HepG2 (cell line): ENCODE measurements around the gene USP5. TPM values are rescaled to one million over a fixed set of nuclear protein-coding genes. Genes with fewer than 3 reads are reported as not detected.

Experiments
- ATAC-seq: fragments of 200-7000 bp; cut with Tn5 transposase; 3 replicates; pipeline ENCODE4 v1.9.1; 2020; ENCODE audit warnings: mild to moderate bottlenecking, moderate library complexity
- BruUV-seq: library from RNA; stranded (reverse); fragments of 400-500 nt; replicated peaks from 2 replicates; lab custom pipeline; 2021; lab: Mats Ljungman, UMichigan
- CTCF ChIA-PET: fragments of 300-600 bp; formaldehyde crosslinking; extraction: SDS; loops from one replicate; lab custom pipeline; 2021; ENCODE audit warnings: low total read pairs, inconsistent platforms, low intra/inter-chr PET ratio; lab: Yijun Ruan, JAX
- POLR2A ChIA-PET: fragments of 350-600 bp; sonication (Branson Sonifier 250); formaldehyde crosslinking; loops from one replicate; lab custom pipeline; 2020; ENCODE audit warnings: antibody characterized with exemption, inconsistent platforms; lab: Yijun Ruan, JAX
- DNase-seq: peaks from one replicate; pipeline ENCODE4 v3.0.0-alpha.2; 2015; ENCODE audit warnings: low spot score
- FAIRE-seq: peaks from 3 replicates; lab custom pipeline; 2011; peaks lifted over from hg19 to GRCh38; lab: Jason Lieb, UNC
- H2AFZ ChIP-seq: one replicate; pipeline ENCODE4 v1.6.1; 2011; ENCODE audit warnings: low read length, inconsistent platforms
- H3K27ac ChIP-seq: fragments of 300-600 bp; 3 replicates; pipeline ENCODE4 v1.8.0; 2011; ENCODE audit warnings: mixed run types, mild to moderate bottlenecking, mixed read lengths, low read length, inconsistent platforms; ENCODE audit not compliant: insufficient read depth; ENCODE audit errors: extremely low read length
- H3K27me3 ChIP-seq, 2 experiments: fragments of 200-600 bp in 1 of 2; 2 replicates in 1 of 2; 3 replicates in 1 of 2; pipeline versions ENCODE4 v1.6.0 to v1.8.0; 2011; ENCODE audit warnings: low read length in 2 of 2, mild to moderate bottlenecking in 2 of 2, moderate library complexity in 2 of 2, inconsistent platforms in 1 of 2; ENCODE audit not compliant: insufficient read depth in 2 of 2, control insufficient read depth in 1 of 2
- H3K36me3 ChIP-seq, 2 experiments: fragments of 200-600 bp in 1 of 2; replicated peaks in 1 of 2; 2 replicates in 1 of 2; 3 replicates in 1 of 2; pipeline versions ENCODE4 v1.5.1 to v1.8.0; 2011; ENCODE audit warnings: low read length in 2 of 2, inconsistent platforms in 1 of 2; ENCODE audit not compliant: insufficient read depth in 2 of 2, control insufficient read depth in 1 of 2
- H3K4me1 ChIP-seq: 2 replicates; pipeline ENCODE4 v1.5.1; 2012; ENCODE audit warnings: low read length, inconsistent platforms; ENCODE audit not compliant: insufficient read depth
- H3K4me2 ChIP-seq: 2 replicates; pipeline ENCODE4 v1.6.0; 2011; ENCODE audit warnings: low read depth, low read length, inconsistent platforms
- H3K4me3 ChIP-seq, 3 experiments: fragments of 200-600 bp in 1 of 3; sonication (generic), shearing (Covaris generic) in 1 of 3; replicated peaks in 1 of 3; 2 replicates each; pipeline ENCODE4 v1.5.1; 2011 to 2016; ENCODE audit warnings: low read length in 3 of 3, inconsistent platforms in 2 of 3, low read depth in 2 of 3, mild to moderate bottlenecking in 2 of 3, control low read depth in 1 of 3, mixed read lengths in 1 of 3; ENCODE audit not compliant: insufficient read depth in 1 of 3
- H3K79me2 ChIP-seq: one replicate; pipeline ENCODE4 v1.6.1; 2011; ENCODE audit warnings: low read length, inconsistent platforms; ENCODE audit not compliant: insufficient read depth
- H3K9ac ChIP-seq: 2 replicates; pipeline ENCODE4 v1.6.0; 2011; ENCODE audit warnings: mild to moderate bottlenecking, low read depth, low read length, inconsistent platforms; ENCODE audit not compliant: insufficient read depth
- H3K9me3 ChIP-seq: 2 replicates; pipeline ENCODE4 v1.5.1; 2012; ENCODE audit warnings: mild to moderate bottlenecking, low read length
- H4K20me1 ChIP-seq: 2 replicates; pipeline ENCODE4 v1.6.0; 2011; ENCODE audit warnings: inconsistent platforms, mild to moderate bottlenecking, low read length, moderate library complexity; ENCODE audit not compliant: insufficient read depth
- CREB3 ChIP-seq: sonication (generic); formaldehyde crosslinking; IDR thresholded peaks from 2 replicates; pipeline ENCODE4 v1.5.0; 2020; ENCODE audit warnings: missing genetic modification reagents
- KDM2A ChIP-seq: sonication (generic); formaldehyde crosslinking; IDR thresholded peaks from 2 replicates; pipeline ENCODE4 v1.4.0; 2020; ENCODE audit warnings: low read depth, missing genetic modification reagents, borderline replicate concordance
- NFE2L2 ChIP-seq: fragments of 150-350 bp; IDR thresholded peaks from 2 replicates; pipeline ENCODE4 v1.6.1; 2014; ENCODE audit warnings: low read length
- NR2F6 ChIP-seq, 2 experiments: IDR thresholded peaks; 2 replicates each; pipeline ENCODE4 v1.6.1; 2016; ENCODE audit warnings: antibody characterized with exemption in 1 of 2, mild to moderate bottlenecking in 1 of 2
- ZNF24 ChIP-seq: fragments of 450-650 bp; IDR thresholded peaks from 2 replicates; pipeline ENCODE4 v1.6.1; 2017; ENCODE audit warnings: antibody characterized with exemption, mild to moderate bottlenecking
- ZNF326 ChIP-seq: sonication (generic); formaldehyde crosslinking; IDR thresholded peaks from 2 replicates; pipeline ENCODE4 v1.4.0; 2020; ENCODE audit warnings: missing genetic modification reagents, borderline replicate concordance
- ZNF431 ChIP-seq: sonication (generic); formaldehyde crosslinking; IDR thresholded peaks from 2 replicates; pipeline ENCODE4 v1.9.0; 2022; ENCODE audit warnings: missing genetic modification reagents, low read depth, mild to moderate bottlenecking, borderline replicate concordance
- ZNF660 ChIP-seq: sonication (generic); formaldehyde crosslinking; IDR thresholded peaks from 2 replicates; pipeline ENCODE4 v1.5.1; 2020; ENCODE audit warnings: mild to moderate bottlenecking, low read depth, missing genetic modification reagents, borderline replicate concordance
- ZNF703 ChIP-seq: sonication (generic); formaldehyde crosslinking; IDR thresholded peaks from 2 replicates; pipeline ENCODE4 v1.5.1; 2020; ENCODE audit warnings: missing genetic modification reagents, mild to moderate bottlenecking, moderate library complexity, borderline replicate concordance
- WGBS: methylation state at CpG from one replicate; pipeline ENCODE4 v1.1.6; 2017; ENCODE audit warnings: low lambda C conversion rate; 5-methylcytosine and 5-hydroxymethylcytosine counted together
- in situ Hi-C: cut with HindIII; loops from 2 replicates; pipeline ENCODE4 v1.10.0; 2017; ENCODE audit warnings: low pct_unique_long_range_greater_than_20kb; ENCODE audit not compliant: extremely low pct_ligation_motif_present
- intact Hi-C: fragments of 100-400 bp; cut with micrococcal nuclease; formaldehyde crosslinking; loops from one replicate; pipeline ENCODE4 v1.10.0; 2022; ENCODE audit not compliant: unreplicated experiment
- polyA plus RNA-seq, 8 experiments: library from polyadenylated mRNA; depleted of rRNA in 3 of 8; stranded (reverse) in 7 of 8; unstranded in 1 of 8; fragments of >200 nt; fragmentation: Illumina TruSeq in 4 of 8; extraction: Trizol in 4 of 8; gene quantifications; 2 replicates each; pipeline versions ENCODE4 v1.2.1 to v1.2.3, GENCODE V29; 2011 to 2016; ENCODE audit warnings: low read depth in 4 of 8, missing spikeins in 1 of 8, mixed read lengths in 1 of 8; ENCODE audit not compliant: insufficient read depth in 1 of 8
- total RNA-seq, 5 experiments: library from RNA; depleted of rRNA; stranded (reverse); fragments of >200 nt; fragmentation: Illumina TruSeq; extraction: Trizol; gene quantifications; 2 replicates each; pipeline ENCODE4 v1.2.3, GENCODE V29; 2016; ENCODE audit warnings: low read depth in 1 of 5
- TF ChIP-seq, protein P1 (sequence below): sonication (generic); formaldehyde crosslinking; IDR thresholded peaks from 2 replicates; pipeline ENCODE4 v1.4.0; 2020; ENCODE audit warnings: missing genetic modification reagents
- TF ChIP-seq, protein P2 (sequence below): sonication (generic); formaldehyde crosslinking; IDR thresholded peaks from 2 replicates; pipeline ENCODE4 v1.4.0; 2020; ENCODE audit warnings: missing genetic modification reagents
- TF ChIP-seq, protein P3 (sequence below): IDR thresholded peaks from 2 replicates; pipeline ENCODE4 v1.6.1; 2016; ENCODE audit warnings: low read depth

Gene USP5
- total and polyA plus RNA-seq, 2 of the 13 experiments (the other 11 are each of a cell fraction or from before 2014, with no cell fraction given) = 39.6 to 56.0 TPM

- TF ChIP-seq CREB3 (CRISPR knock-in tag) = no peak
These were observed 11.1 kb downstream of the USP5 start (continued) for GRCh38 chr12:6863033-6863432.

DNA sequence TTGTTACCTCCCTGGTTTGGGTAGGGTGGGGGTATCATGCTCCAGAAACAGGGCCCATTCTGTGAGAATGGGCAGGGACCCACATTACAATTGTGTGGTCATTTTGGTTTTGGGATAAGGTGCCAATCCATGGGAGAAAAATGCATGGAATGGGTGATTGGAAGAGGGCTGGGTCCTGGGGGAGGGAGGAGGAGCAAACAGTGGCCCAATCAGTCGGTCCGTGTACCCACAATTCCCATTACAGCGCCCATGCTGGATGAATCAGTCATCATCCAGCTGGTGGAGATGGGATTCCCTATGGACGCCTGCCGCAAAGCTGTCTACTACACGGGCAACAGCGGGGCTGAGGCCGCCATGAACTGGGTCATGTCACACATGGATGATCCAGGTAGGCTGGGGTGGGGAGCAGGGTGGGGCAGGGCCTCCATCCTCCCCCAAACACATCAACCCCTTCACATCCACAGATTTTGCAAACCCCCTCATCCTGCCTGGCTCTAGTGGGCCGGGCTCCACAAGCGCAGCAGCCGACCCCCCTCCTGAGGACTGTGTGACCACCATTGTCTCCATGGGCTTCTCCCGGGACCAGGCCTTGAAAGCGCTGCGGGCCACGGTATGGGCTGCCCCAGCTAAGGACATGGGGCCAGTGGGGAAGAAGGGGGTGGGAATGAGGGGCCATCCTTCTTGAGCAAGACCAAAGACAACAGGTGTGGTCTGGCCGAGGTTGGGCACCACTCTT lies 11.8 kb downstream of the USP5 start:
- Histone ChIP-seq H2AFZ (no peak overlapping the region), H3K79me2 (peaks cover 14% of the 10 kb centered on the region), H3K27me3 (no peaks in the 10 kb centered on the region; a peak in 1 of 5 replicates), H3K4me3 (no peak overlapping the region), H3K9me3 (no peaks in the 10 kb centered on the region), H4K20me1 (peaks cover 9% of the 10 kb centered on the region), H3K4me2 (no peak overlapping the region), H3K9ac (no peak overlapping the region), H3K4me1 (peaks cover 11% of the 10 kb centered on the region), H3K36me3 (peaks cover 29 to 57% of the 10 kb centered on the region in 2 experiments), H3K27ac (no peak overlapping the region)
- DNase-seq (no peak), FAIRE-seq (no peak), ATAC-seq (no peak)
- TF ChIP-seq, protein P1, sequence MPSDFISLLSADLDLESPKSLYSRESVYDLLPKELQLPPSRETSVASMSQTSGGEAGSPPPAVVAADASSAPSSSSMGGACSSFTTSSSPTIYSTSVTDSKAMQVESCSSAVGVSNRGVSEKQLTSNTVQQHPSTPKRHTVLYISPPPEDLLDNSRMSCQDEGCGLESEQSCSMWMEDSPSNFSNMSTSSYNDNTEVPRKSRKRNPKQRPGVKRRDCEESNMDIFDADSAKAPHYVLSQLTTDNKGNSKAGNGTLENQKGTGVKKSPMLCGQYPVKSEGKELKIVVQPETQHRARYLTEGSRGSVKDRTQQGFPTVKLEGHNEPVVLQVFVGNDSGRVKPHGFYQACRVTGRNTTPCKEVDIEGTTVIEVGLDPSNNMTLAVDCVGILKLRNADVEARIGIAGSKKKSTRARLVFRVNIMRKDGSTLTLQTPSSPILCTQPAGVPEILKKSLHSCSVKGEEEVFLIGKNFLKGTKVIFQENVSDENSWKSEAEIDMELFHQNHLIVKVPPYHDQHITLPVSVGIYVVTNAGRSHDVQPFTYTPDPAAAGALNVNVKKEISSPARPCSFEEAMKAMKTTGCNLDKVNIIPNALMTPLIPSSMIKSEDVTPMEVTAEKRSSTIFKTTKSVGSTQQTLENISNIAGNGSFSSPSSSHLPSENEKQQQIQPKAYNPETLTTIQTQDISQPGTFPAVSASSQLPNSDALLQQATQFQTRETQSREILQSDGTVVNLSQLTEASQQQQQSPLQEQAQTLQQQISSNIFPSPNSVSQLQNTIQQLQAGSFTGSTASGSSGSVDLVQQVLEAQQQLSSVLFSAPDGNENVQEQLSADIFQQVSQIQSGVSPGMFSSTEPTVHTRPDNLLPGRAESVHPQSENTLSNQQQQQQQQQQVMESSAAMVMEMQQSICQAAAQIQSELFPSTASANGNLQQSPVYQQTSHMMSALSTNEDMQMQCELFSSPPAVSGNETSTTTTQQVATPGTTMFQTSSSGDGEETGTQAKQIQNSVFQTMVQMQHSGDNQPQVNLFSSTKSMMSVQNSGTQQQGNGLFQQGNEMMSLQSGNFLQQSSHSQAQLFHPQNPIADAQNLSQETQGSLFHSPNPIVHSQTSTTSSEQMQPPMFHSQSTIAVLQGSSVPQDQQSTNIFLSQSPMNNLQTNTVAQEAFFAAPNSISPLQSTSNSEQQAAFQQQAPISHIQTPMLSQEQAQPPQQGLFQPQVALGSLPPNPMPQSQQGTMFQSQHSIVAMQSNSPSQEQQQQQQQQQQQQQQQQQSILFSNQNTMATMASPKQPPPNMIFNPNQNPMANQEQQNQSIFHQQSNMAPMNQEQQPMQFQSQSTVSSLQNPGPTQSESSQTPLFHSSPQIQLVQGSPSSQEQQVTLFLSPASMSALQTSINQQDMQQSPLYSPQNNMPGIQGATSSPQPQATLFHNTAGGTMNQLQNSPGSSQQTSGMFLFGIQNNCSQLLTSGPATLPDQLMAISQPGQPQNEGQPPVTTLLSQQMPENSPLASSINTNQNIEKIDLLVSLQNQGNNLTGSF = no peak
- TF ChIP-seq ZNF326 (CRISPR knock-in tag) (no peak), ZNF660 (CRISPR knock-in tag) (no peak), ZNF431 (CRISPR knock-in tag) (no peak), NR2F6 (IDR thresholded peaks at IDR 0.05) (no peak), NR2F6 (CRISPR knock-in tag; IDR thresholded peaks at IDR 0.05) (no peak), ZNF703 (CRISPR knock-in tag) (no peak), NFE2L2 (no peak), KDM2A (no peak), ZNF24 (no peak)
- TF ChIP-seq, protein P2, sequence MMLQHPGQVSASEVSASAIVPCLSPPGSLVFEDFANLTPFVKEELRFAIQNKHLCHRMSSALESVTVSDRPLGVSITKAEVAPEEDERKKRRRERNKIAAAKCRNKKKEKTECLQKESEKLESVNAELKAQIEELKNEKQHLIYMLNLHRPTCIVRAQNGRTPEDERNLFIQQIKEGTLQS (CRISPR knock-in tag) = no peak
- TF ChIP-seq, protein P3, sequence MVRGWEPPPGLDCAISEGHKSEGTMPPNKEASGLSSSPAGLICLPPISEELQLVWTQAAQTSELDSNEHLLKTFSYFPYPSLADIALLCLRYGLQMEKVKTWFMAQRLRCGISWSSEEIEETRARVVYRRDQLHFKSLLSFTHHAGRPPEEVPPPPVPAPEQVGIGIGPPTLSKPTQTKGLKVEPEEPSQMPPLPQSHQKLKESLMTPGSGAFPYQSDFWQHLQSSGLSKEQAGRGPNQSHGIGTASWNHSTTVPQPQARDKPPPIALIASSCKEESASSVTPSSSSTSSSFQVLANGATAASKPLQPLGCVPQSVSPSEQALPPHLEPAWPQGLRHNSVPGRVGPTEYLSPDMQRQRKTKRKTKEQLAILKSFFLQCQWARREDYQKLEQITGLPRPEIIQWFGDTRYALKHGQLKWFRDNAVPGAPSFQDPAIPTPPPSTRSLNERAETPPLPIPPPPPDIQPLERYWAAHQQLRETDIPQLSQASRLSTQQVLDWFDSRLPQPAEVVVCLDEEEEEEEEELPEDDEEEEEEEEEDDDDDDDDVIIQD = no peak
- intact Hi-C loops = no loop called here
- in situ Hi-C loops = no loop called here
- ChIA-PET POLR2A (interaction anchor here (6.0 kb wide), 1 partner anchor 10 kb away, joined by 132 read pairs; the partner anchor contains the start of genes CDCA3 and USP5), CTCF (no interaction called here)
- WGBS = 99% methylated on average over 9 of the region's 16 CpGs
- no TSS peak for BruUV-seq
